GM12892 (cell line): Measurements from ENCODE around the gene TMEM208.

Experiments
- POLR2A ChIP-seq: IDR thresholded peaks from 2 replicates; pipeline ENCODE4 v1.6.1; 2011; ENCODE audit warnings: low read depth, low read length, control low read depth
- POLR2AphosphoS5 ChIP-seq: IDR thresholded peaks from 2 replicates; pipeline ENCODE4 v1.6.1; 2011; ENCODE audit warnings: low read depth, low read length, control low read depth
- TAF1 ChIP-seq: IDR thresholded peaks from 2 replicates; pipeline ENCODE4 v1.6.1; 2011; ENCODE audit warnings: low read depth, mild to moderate bottlenecking, control low read depth, low read length, borderline replicate concordance

GRCh38 chr16:67202956-67203493 lies 23.9 kb upstream of the TMEM208 start:
- TF ChIP-seq POLR2A (no peak), POLR2AphosphoS5 (no peak), TAF1 (no peak)
